KMS-11 (cell line): Measurements from ENCODE around the gene SERPINB6.

Experiments
- H2AFZ ChIP-seq: fragments of 200-600 bp; sonication (generic); 2 replicates; pipeline ENCODE4 v1.6.1; 2016; ENCODE audit warnings: antibody characterized with exemption, mixed run types, low read depth
- H3K27ac ChIP-seq: fragments of 200-600 bp; sonication (generic); 2 replicates; pipeline ENCODE4 v1.6.1; 2016; ENCODE audit warnings: mild to moderate bottlenecking, mixed run types
- H3K27me3 ChIP-seq: fragments of 200-600 bp; sonication (generic); 2 replicates; pipeline ENCODE4 v1.6.1; 2017; ENCODE audit warnings: mild to moderate bottlenecking, low read depth, mixed run types, moderate library complexity; ENCODE audit not compliant: insufficient read depth
- H3K36me3 ChIP-seq: fragments of 200-600 bp; sonication (generic); 2 replicates; pipeline ENCODE4 v1.6.1; 2017; ENCODE audit warnings: mild to moderate bottlenecking, mixed run types; ENCODE audit not compliant: insufficient read depth
- H3K4me1 ChIP-seq: fragments of 200-600 bp; sonication (generic); 2 replicates; pipeline ENCODE4 v1.6.1; 2016; ENCODE audit warnings: mild to moderate bottlenecking, low read depth, mixed run types; ENCODE audit not compliant: poor library complexity, severe bottlenecking
- H3K4me2 ChIP-seq: fragments of 200-600 bp; sonication (generic); 2 replicates; pipeline ENCODE4 v1.7.0; 2016; ENCODE audit warnings: mild to moderate bottlenecking, mixed run types
- H3K4me3 ChIP-seq: fragments of 200-600 bp; sonication (generic); IDR thresholded peaks from 2 replicates; pipeline ENCODE4 v1.6.1; 2017; ENCODE audit warnings: low read depth, low read length, mixed read lengths; ENCODE audit not compliant: insufficient read depth
- H3K79me2 ChIP-seq: fragments of 200-600 bp; sonication (generic); 2 replicates; pipeline ENCODE4 v1.6.1; 2016; ENCODE audit warnings: low read depth, mixed run types; ENCODE audit not compliant: insufficient read depth
- H3K9ac ChIP-seq: fragments of 200-600 bp; sonication (generic); 2 replicates; pipeline ENCODE4 v1.6.1; 2016; ENCODE audit warnings: mild to moderate bottlenecking, mixed run types
- H4K20me1 ChIP-seq: fragments of 200-600 bp; sonication (generic); 2 replicates; pipeline ENCODE4 v1.6.1; 2016; ENCODE audit warnings: mild to moderate bottlenecking, mixed run types; ENCODE audit not compliant: insufficient read depth
- CTCF ChIP-seq: fragments of 200-600 bp; sonication (generic); conservative IDR thresholded peaks from 2 replicates; pipeline ENCODE4 v1.6.1; 2017; ENCODE audit warnings: low read depth, mild to moderate bottlenecking, antibody characterized with exemption, low read length, moderate library complexity, mixed read lengths

Gene SERPINB6

GRCh38 chr6:2939315-2940009 is 31.9 kb downstream of the SERPINB6 start:
- no peak overlapping the region for H3K27ac ChIP-seq
- no peaks in the 10 kb centered on the region for H3K79me2 ChIP-seq
- peaks cover 65% of the 10 kb centered on the region for H3K27me3 ChIP-seq
- H4K20me1 ChIP-seq: no peaks in the 10 kb centered on the region
- TF ChIP-seq CTCF: no peak
- no peak overlapping the region for H2AFZ ChIP-seq
- H3K9ac ChIP-seq: no peak overlapping the region
- H3K4me1 ChIP-seq: peaks cover 52% of the 10 kb centered on the region
- H3K4me3 ChIP-seq: no peak overlapping the region
- no peak overlapping the region for H3K4me2 ChIP-seq
- H3K36me3 ChIP-seq: no peaks in the 10 kb centered on the region

DNA sequence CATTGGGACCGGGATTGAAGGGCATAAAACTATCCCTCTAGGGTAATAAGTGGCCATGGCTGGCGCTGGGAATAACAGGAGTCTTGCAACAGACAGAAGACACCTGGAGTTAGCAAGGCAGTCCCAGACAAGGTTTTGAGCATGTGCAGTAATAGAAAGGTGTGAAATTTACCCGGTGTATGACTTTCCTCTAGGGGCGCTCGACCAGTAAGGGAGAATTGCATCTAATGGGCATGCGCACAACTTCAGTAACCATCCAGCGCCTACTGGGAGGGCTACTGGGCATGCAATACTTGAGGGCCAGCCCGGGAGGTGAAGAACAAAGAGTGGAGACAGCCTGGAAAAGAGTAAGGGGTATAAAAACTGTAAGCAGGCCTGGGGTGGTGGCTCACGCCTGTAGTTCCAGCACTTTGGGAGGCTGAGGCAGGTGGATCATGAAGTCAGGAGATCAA is 32.7 kb downstream of the SERPINB6 start:
- Histone ChIP-seq H3K4me3 (no peak overlapping the region), H3K27me3 (peaks cover 65% of the 10 kb centered on the region), H3K4me2 (no peak overlapping the region), H3K4me1 (peaks cover 52% of the 10 kb centered on the region), H3K27ac (no peak overlapping the region), H4K20me1 (no peaks in the 10 kb centered on the region), H3K36me3 (no peaks in the 10 kb centered on the region), H3K9ac (no peak overlapping the region), H2AFZ (no peak overlapping the region), H3K79me2 (no peaks in the 10 kb centered on the region)
- TF ChIP-seq CTCF: peak; percentile 82

- Histone ChIP-seq H3K79me2 (no peaks in the 10 kb centered on the region), H3K27ac (no peak overlapping the region), H3K4me1 (peaks cover 54% of the 10 kb centered on the region), H3K36me3 (no peaks in the 10 kb centered on the region), H2AFZ (no peak overlapping the region), H3K4me2 (no peak overlapping the region), H3K27me3 (peaks cover 64% of the 10 kb centered on the region), H3K4me3 (no peak overlapping the region), H4K20me1 (no peaks in the 10 kb centered on the region), H3K9ac (no peak overlapping the region)
- TF ChIP-seq CTCF: no peak
Measured at GRCh38 chr6:2938004-2938631, 33.2 kb downstream of the SERPINB6 start.

GRCh38 chr6:2937627-2938003 is 33.8 kb downstream of the SERPINB6 start:
- Histone ChIP-seq H3K36me3 (no peaks in the 10 kb centered on the region), H3K79me2 (no peaks in the 10 kb centered on the region), H3K4me2 (peak overlapping the region; percentile 33; the same call in 1 of the 2 replicates), H2AFZ (no peak overlapping the region), H3K27ac (no peak overlapping the region), H3K27me3 (peaks cover 59% of the 10 kb centered on the region), H3K4me3 (no peak overlapping the region), H3K9ac (no peak overlapping the region), H3K4me1 (peaks cover 54% of the 10 kb centered on the region), H4K20me1 (no peaks in the 10 kb centered on the region)
- TF ChIP-seq CTCF: no peak
